ENCODE measurements around the gene PTK7.
A peak's percentile ranks its signal among the peaks of the same experiment; 100 is the strongest.

Gene PTK7

DNA sequence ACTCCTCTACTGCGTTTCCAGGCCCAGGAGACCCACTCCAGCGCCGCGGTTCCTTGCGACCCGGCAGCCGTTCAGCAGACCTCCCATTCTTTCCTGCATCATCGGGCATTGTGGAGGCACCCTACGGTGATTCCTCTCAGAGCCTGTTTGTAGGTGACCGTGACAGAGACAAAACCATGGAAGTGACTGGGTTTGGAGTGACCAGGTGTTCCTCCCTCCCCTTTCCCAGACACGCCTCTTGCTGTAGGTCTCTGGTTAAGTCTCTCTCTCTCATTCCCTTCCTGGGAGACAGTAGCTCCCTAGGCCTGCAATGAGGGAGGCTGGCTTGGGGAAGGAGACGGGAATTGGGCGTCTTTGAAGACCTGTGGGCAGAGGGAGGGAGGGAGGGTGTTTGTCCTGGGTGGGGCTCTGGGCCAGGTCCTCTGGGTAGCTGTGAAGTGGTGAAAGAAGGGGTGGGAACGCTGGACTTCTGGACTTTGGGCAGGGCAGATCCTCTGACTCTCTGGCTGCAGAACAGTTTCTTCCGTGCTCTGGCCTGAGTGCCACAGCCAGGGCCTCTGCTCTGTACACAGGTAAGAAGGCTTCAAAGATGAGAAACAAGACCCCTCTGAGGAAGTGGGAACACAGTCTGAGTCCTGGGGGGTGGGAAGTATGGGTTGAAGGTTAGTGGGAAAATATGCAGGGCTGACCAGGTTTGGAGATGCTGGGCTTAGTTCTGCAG is 15.9 kb upstream of the PTK7 start:
- Histone ChIP-seq H3K36me3 (replicated peaks in 1 of 2; ENCODE audit: control insufficient read depth in 2 of 2, insufficient read depth in 2 of 2, low read length in 2 of 2) (peaks cover 7 to 23% of the 10 kb centered on the region in 2 donors), H3K27me3 (ENCODE audit: control insufficient read depth in 3 of 3, insufficient read depth in 3 of 3, low read depth in 1 of 3, low read length in 3 of 3) (no peaks in the 10 kb centered on the region), H2BK15ac (ENCODE audit: low read length) (no peak overlapping the region), H3K9me3 (replicated peaks in 1 of 2; ENCODE audit: control insufficient read depth in 2 of 2, insufficient read depth in 1 of 2, low read depth in 1 of 2, low read length in 2 of 2) (no peaks in the 10 kb centered on the region), H3K4me3 (ENCODE audit: low read length in 2 of 2) (peak overlapping the region; percentile 64 to 89), H2BK12ac (ENCODE audit: low read length) (no peak overlapping the region), H3K27ac (replicated peaks; ENCODE audit: low read length) (no peak overlapping the region), H2AK5ac (ENCODE audit: low read depth, low read length) (no peak overlapping the region), H3K14ac (ENCODE audit: low read length) (no peak overlapping the region), H3K4ac (ENCODE audit: low read length) (no peak overlapping the region), H2AFZ (ENCODE audit: low read length) (peak overlapping the region; percentile 88), H3K4me2 (ENCODE audit: insufficient read depth, low read length, poor library complexity, severe bottlenecking) (peak overlapping the region; percentile 84), H3K18ac (ENCODE audit: low read length) (peak overlapping the region; percentile 90), H3K9ac (ENCODE audit: low read depth, low read length, poor library complexity) (peak overlapping the region; percentile 88), H3K79me1 (ENCODE audit: low read depth, low read length) (peaks cover 8% of the 10 kb centered on the region), H4K8ac (ENCODE audit: low read depth, low read length) (no peak overlapping the region), H4K91ac (ENCODE audit: low read depth, low read length, poor library complexity) (no peak overlapping the region), H2BK120ac (ENCODE audit: low read depth, low read length) (no peak overlapping the region), H3K4me1 (ENCODE audit: control insufficient read depth in 2 of 2, insufficient read depth in 1 of 2, low read depth in 1 of 2, low read length in 2 of 2) (peaks cover 6 to 10% of the 10 kb centered on the region in 2 donors), H2BK5ac (ENCODE audit: low read length) (no peak overlapping the region), H3K23ac (ENCODE audit: low read depth, low read length, poor library complexity) (peak overlapping the region; percentile 93)
- WGBS, 2 donors (ENCODE audit: extremely low coverage in 2 of 2, insufficient read length in 2 of 2, insufficient replicate concordance in 1 of 2): no CpG with 5 or more reads among the region's 15 CpGs
- DNase-seq (ENCODE audit: low spot score): no peak

DNA sequence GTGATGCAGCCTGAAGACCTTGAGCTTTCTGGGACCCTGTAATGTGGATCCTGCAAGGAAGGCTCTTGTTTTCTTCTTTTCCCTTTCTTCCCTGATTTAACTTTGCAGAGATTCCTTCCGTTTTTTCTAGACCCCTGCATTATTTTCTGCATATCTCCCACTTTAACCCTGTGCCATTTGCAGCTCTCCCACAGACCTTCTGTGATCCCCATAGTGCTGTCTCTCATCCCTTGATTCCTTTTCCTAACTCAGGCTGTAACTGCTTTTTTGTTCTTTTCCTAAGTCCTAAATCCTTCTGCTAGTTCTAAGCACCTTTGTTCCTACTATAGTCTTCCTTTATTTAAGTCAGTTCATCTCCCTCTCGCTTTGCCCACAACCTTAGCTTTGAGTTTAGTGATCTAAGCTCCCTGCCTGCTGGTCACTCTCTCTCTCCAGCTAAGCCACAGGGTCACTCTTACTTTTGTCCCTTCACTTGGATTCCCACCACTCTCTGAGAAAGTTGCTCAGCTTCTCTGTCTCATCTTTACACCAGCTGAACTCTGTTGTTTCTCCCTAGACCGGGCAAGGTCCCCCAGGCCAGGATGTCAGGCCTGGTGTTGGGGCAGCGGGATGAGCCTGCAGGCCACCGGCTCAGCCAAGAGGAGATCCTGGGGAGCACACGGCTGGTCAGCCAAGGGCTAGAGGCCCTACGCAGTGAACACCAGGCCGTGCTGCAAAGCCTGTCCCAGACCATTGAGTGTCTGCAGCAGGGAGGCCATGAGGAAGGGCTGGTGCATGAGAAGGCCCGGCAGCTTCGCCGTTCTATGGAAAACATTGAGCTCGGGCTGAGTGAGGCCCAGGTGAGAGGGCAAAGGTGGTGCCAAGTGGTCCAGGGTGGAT is 15.1 kb upstream of the PTK7 start:
- no peak overlapping the region for H3K9ac ChIP-seq (ENCODE audit: low read depth, low read length, poor library complexity)
- no peak overlapping the region for H3K4me2 ChIP-seq (ENCODE audit: insufficient read depth, low read length, poor library complexity, severe bottlenecking)
- H4K91ac ChIP-seq (ENCODE audit: low read depth, low read length, poor library complexity): no peak overlapping the region
- H3K14ac ChIP-seq (ENCODE audit: low read length): no peak overlapping the region
- H3K79me1 ChIP-seq (ENCODE audit: low read depth, low read length): peaks cover 8% of the 10 kb centered on the region
- H2BK5ac ChIP-seq (ENCODE audit: low read length): no peak overlapping the region
- H3K9me3 ChIP-seq (replicated peaks in 1 of 2; ENCODE audit: control insufficient read depth in 2 of 2, insufficient read depth in 1 of 2, low read depth in 1 of 2, low read length in 2 of 2): no peaks in the 10 kb centered on the region
- peak overlapping the region; percentile 59 for H3K23ac ChIP-seq (ENCODE audit: low read depth, low read length, poor library complexity)
- no peak overlapping the region for H2BK12ac ChIP-seq (ENCODE audit: low read length)
- H3K36me3 ChIP-seq (replicated peaks in 1 of 2; ENCODE audit: control insufficient read depth in 2 of 2, insufficient read depth in 2 of 2, low read length in 2 of 2): peaks cover 1 to 23% of the 10 kb centered on the region in 2 donors
- no CpG with 5 or more reads among the region's 12 CpGs for WGBS, 2 donors (ENCODE audit: extremely low coverage in 2 of 2, insufficient read length in 2 of 2, insufficient replicate concordance in 1 of 2)
- H4K8ac ChIP-seq (ENCODE audit: low read depth, low read length): no peak overlapping the region
- H3K18ac ChIP-seq (ENCODE audit: low read length): no peak overlapping the region
- no peak overlapping the region for H2AFZ ChIP-seq (ENCODE audit: low read length)
- H3K27me3 ChIP-seq (ENCODE audit: control insufficient read depth in 3 of 3, insufficient read depth in 3 of 3, low read depth in 1 of 3, low read length in 3 of 3): no peaks in the 10 kb centered on the region
- no peak for DNase-seq (ENCODE audit: low spot score)
- peak overlapping the region in 1 of 2 donors; percentile 64 for H3K4me3 ChIP-seq (ENCODE audit: low read length in 2 of 2)
- H3K4ac ChIP-seq (ENCODE audit: low read length): no peak overlapping the region
- H3K27ac ChIP-seq (replicated peaks; ENCODE audit: low read length): no peak overlapping the region
- H2BK15ac ChIP-seq (ENCODE audit: low read length): no peak overlapping the region
- no peak overlapping the region for H2BK120ac ChIP-seq (ENCODE audit: low read depth, low read length)
- H3K4me1 ChIP-seq (ENCODE audit: control insufficient read depth in 2 of 2, insufficient read depth in 1 of 2, low read depth in 1 of 2, low read length in 2 of 2): peaks cover 6 to 10% of the 10 kb centered on the region in 2 donors
- no peak overlapping the region for H2AK5ac ChIP-seq (ENCODE audit: low read depth, low read length)

DNA sequence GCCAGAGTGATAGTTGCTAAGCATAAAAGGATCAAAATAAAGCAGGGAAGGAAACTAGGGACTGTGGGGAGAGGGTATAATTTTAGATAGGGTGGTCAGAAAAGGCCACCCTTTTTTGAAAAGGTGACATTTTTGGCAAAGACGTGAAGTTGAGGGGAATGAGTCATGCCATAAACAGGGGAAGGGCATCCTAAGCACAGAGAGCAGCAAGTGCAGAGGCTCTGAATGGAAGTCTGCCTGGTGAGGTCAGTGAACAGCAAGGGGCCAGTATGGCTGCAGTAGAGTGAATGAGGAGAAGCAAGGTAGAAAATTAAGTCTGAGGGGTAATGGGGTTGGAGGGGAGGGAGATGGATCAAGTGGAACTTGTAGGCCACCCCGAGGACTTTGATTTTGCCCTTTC is 14.3 kb upstream of the PTK7 start:
- H3K18ac ChIP-seq (ENCODE audit: low read length): no peak overlapping the region
- WGBS, 2 donors (ENCODE audit: extremely low coverage in 2 of 2, insufficient read length in 2 of 2, insufficient replicate concordance in 1 of 2): no CpG with 5 or more reads among the region's 2 CpGs
- H3K27ac ChIP-seq (replicated peaks; ENCODE audit: low read length): no peak overlapping the region
- H3K4ac ChIP-seq (ENCODE audit: low read length): no peak overlapping the region
- H3K14ac ChIP-seq (ENCODE audit: low read length): no peak overlapping the region
- H4K91ac ChIP-seq (ENCODE audit: low read depth, low read length, poor library complexity): no peak overlapping the region
- no peaks in the 10 kb centered on the region for H3K27me3 ChIP-seq (ENCODE audit: control insufficient read depth in 3 of 3, insufficient read depth in 3 of 3, low read depth in 1 of 3, low read length in 3 of 3)
- H4K8ac ChIP-seq (ENCODE audit: low read depth, low read length): no peak overlapping the region
- no peak overlapping the region for H3K4me3 ChIP-seq (ENCODE audit: low read length in 2 of 2)
- H3K4me1 ChIP-seq (ENCODE audit: control insufficient read depth in 2 of 2, insufficient read depth in 1 of 2, low read depth in 1 of 2, low read length in 2 of 2): peaks cover 6 to 10% of the 10 kb centered on the region in 2 donors
- H3K23ac ChIP-seq (ENCODE audit: low read depth, low read length, poor library complexity): no peak overlapping the region
- H3K36me3 ChIP-seq (replicated peaks in 1 of 2; ENCODE audit: control insufficient read depth in 2 of 2, insufficient read depth in 2 of 2, low read length in 2 of 2): peaks cover 4 to 24% of the 10 kb centered on the region in 2 donors
- H2BK120ac ChIP-seq (ENCODE audit: low read depth, low read length): no peak overlapping the region
- no peak overlapping the region for H2BK15ac ChIP-seq (ENCODE audit: low read length)
- H2BK12ac ChIP-seq (ENCODE audit: low read length): no peak overlapping the region
- no peak overlapping the region for H3K4me2 ChIP-seq (ENCODE audit: insufficient read depth, low read length, poor library complexity, severe bottlenecking)
- no peak overlapping the region for H2BK5ac ChIP-seq (ENCODE audit: low read length)
- H3K9me3 ChIP-seq (replicated peaks in 1 of 2; ENCODE audit: control insufficient read depth in 2 of 2, insufficient read depth in 1 of 2, low read depth in 1 of 2, low read length in 2 of 2): no peaks in the 10 kb centered on the region
- H2AK5ac ChIP-seq (ENCODE audit: low read depth, low read length): no peak overlapping the region
- DNase-seq (ENCODE audit: low spot score): no peak
- peaks cover 8% of the 10 kb centered on the region for H3K79me1 ChIP-seq (ENCODE audit: low read depth, low read length)
- no peak overlapping the region for H3K9ac ChIP-seq (ENCODE audit: low read depth, low read length, poor library complexity)
- no peak overlapping the region for H2AFZ ChIP-seq (ENCODE audit: low read length)

DNA sequence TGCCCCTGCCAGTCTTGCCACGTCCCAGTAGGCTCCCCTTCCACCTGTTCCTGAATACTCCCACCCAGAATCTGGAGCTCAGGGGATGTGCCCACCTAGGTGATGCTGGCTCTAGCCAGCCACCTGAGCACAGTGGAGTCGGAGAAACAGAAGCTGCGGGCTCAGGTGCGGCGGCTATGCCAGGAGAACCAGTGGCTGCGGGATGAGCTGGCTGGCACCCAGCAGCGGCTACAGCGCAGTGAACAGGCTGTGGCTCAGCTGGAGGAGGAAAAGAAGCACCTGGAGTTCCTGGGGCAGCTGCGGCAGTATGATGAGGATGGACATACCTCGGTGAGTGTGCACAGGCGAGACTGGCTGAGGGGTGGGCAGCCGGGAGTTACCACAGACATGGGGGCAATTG is 13.3 kb upstream of the PTK7 start:
- H3K14ac ChIP-seq (ENCODE audit: low read length): no peak overlapping the region
- WGBS, 2 donors (ENCODE audit: extremely low coverage in 2 of 2, insufficient read length in 2 of 2, insufficient replicate concordance in 1 of 2): no CpG with 5 or more reads among the region's 12 CpGs
- no peak overlapping the region for H3K4me2 ChIP-seq (ENCODE audit: insufficient read depth, low read length, poor library complexity, severe bottlenecking)

More for the DNA sequence above, 13.3 kb upstream of the PTK7 start:
- Histone ChIP-seq H3K27ac (replicated peaks; ENCODE audit: low read length) (no peak overlapping the region), H3K9me3 (replicated peaks in 1 of 2; ENCODE audit: control insufficient read depth in 2 of 2, insufficient read depth in 1 of 2, low read depth in 1 of 2, low read length in 2 of 2) (no peaks in the 10 kb centered on the region), H3K4ac (ENCODE audit: low read length) (no peak overlapping the region), H2AK5ac (ENCODE audit: low read depth, low read length) (no peak overlapping the region), H3K18ac (ENCODE audit: low read length) (no peak overlapping the region), H4K8ac (ENCODE audit: low read depth, low read length) (no peak overlapping the region), H3K27me3 (ENCODE audit: control insufficient read depth in 3 of 3, insufficient read depth in 3 of 3, low read depth in 1 of 3, low read length in 3 of 3) (no peaks in the 10 kb centered on the region), H2BK15ac (ENCODE audit: low read length) (no peak overlapping the region), H3K4me1 (ENCODE audit: control insufficient read depth in 2 of 2, insufficient read depth in 1 of 2, low read depth in 1 of 2, low read length in 2 of 2) (peaks cover 6 to 10% of the 10 kb centered on the region in 2 donors), H2BK120ac (ENCODE audit: low read depth, low read length) (no peak overlapping the region), H3K79me1 (ENCODE audit: low read depth, low read length) (peaks cover 8% of the 10 kb centered on the region), H4K91ac (ENCODE audit: low read depth, low read length, poor library complexity) (no peak overlapping the region), H3K36me3 (replicated peaks in 1 of 2; ENCODE audit: control insufficient read depth in 2 of 2, insufficient read depth in 2 of 2, low read length in 2 of 2) (peaks cover 4 to 19% of the 10 kb centered on the region in 2 donors), H3K23ac (ENCODE audit: low read depth, low read length, poor library complexity) (no peak overlapping the region), H2BK12ac (ENCODE audit: low read length) (no peak overlapping the region), H3K4me3 (ENCODE audit: low read length in 2 of 2) (no peak overlapping the region), H2AFZ (ENCODE audit: low read length) (no peak overlapping the region), H3K9ac (ENCODE audit: low read depth, low read length, poor library complexity) (peak overlapping the region; percentile 14), H2BK5ac (ENCODE audit: low read length) (no peak overlapping the region)
- no peak for DNase-seq (ENCODE audit: low spot score)
